GM18870 (cell line): ENCODE data around the gene TACR1.
"Not testable (repeated sequence)": the region's sequence is repeated elsewhere in the genome, so short reads cannot be mapped to it uniquely, and the experiment has no call there.

Experiments
- ATAC-seq: cut with Tn5 transposase; IDR thresholded peaks from one replicate; pipeline ENCODE4 v1.9.1; 2021; ENCODE audit warnings: moderate library complexity; ENCODE audit not compliant: unreplicated experiment

Gene TACR1

GRCh38 chr2:75147884-75148283, 51.4 kb downstream of the TACR1 start:
- not testable (repeated sequence) for ATAC-seq

GRCh38 chr2:75146606-75147332, 52.6 kb downstream of the TACR1 start:
- no peak for ATAC-seq

GRCh38 chr2:75146221-75146605, 53.1 kb downstream of the TACR1 start:
- not testable (repeated sequence) for ATAC-seq

DNA sequence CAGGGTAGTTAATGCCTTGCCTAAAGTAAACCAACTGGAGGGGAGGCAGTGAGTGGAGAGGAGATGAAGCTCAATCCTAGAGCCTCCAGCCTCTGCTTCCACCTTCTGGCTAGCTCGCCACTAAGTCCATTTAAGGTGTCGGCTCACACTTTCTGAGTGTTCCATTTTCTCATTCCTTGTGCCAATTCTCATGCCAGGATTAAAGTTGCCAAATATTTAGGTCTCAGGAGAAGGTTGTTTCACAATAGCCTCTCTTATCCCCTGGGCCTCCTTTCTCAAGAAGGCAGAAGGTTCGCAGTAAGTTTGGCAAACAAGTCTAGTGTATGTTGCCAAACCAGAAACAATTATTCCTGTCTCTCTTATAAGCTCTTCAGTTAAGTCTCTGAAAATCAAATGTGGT, 57.2 kb downstream of the TACR1 start:
- no peak for ATAC-seq

DNA sequence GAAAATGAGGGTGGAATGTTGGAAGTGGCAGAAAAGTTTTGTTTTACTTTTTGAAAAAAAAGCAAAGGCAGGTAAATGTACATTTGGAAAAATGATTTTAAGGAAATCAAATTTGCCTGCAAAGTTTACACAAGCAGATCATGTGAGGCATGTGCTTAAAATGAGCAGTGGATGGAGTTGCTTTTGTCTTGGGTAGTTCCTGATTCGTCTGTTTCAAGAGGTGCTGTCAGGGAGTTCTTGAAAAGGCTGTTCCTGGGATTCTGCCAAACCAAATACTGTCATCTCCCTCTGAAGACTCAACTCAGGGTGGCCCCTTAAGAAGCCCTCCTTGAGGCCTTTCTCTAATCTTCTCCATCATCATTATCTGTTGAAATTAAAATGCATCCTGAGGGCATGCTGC, 59.0 kb downstream of the TACR1 start:
- no peak for ATAC-seq

DNA sequence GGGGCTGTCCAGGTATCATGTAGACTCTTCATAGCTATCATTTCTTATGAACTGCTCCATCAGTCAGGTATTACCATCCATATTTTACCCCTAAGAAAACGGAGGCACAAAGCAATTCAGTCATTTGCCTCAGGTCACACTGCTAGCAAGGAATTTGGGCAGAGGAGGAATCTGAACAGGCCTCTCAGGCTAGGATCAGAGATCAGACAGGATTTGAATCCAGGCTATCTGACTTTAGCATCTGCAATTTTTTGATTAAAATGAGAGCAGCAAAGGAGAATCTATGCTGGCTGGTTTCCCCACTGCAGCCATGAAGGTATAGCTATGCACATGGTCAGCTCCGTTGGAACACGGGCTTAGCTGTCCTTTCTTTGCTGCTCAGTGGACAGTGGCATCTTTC, 60.1 kb downstream of the TACR1 start:
- ATAC-seq: no peak

DNA sequence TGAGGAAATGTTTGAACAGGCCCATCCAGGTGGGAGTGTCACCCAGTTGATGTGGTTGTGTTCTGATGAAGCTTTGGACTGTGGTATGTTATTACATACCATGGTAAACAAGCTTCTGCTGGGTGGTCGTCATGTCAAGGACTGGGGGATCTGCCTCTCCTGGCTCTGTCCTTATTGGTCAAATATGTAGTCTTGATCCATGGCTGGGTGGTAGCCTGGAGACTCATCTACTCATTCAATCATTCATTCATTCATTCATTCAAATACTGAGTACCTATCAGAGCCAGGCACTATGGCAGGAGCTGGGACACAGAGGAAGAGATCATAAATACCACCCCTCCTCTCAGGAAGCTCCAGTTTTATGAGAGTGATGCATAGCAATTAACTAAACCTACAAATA, 60.8 kb downstream of the TACR1 start:
- ATAC-seq: no peak

GRCh38 chr2:75135776-75136400, 63.4 kb downstream of the TACR1 start:
- ATAC-seq: no peak

- ATAC-seq: no peak
Measured at GRCh38 chr2:75134860-75135259, 64.5 kb downstream of the TACR1 start.

- ATAC-seq: no peak
Measured at GRCh38 chr2:75133621-75134570, 65.4 kb downstream of the TACR1 start.

DNA sequence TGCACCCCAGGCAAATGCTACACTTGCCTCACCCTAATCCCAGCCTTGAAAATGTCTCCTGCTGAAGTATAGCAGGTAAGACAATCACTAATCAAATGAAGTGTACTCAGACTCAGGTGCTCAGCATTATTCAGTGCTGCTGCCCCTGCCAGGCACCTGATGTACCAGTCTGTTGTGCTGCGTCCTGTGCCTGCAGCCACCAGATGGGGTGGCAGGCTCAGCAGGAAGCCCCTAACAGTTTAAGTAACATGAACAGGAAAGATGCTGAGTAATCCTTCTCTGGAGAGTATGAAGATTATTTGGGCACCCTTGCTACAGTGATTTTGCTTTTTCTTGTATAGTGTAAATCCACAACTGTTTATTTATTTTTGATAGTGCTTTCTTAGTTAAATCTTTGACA, 69.1 kb downstream of the TACR1 start:
- no peak for ATAC-seq

GRCh38 chr2:75123876-75124275, 75.4 kb downstream of the TACR1 start:
- ATAC-seq: no peak

DNA sequence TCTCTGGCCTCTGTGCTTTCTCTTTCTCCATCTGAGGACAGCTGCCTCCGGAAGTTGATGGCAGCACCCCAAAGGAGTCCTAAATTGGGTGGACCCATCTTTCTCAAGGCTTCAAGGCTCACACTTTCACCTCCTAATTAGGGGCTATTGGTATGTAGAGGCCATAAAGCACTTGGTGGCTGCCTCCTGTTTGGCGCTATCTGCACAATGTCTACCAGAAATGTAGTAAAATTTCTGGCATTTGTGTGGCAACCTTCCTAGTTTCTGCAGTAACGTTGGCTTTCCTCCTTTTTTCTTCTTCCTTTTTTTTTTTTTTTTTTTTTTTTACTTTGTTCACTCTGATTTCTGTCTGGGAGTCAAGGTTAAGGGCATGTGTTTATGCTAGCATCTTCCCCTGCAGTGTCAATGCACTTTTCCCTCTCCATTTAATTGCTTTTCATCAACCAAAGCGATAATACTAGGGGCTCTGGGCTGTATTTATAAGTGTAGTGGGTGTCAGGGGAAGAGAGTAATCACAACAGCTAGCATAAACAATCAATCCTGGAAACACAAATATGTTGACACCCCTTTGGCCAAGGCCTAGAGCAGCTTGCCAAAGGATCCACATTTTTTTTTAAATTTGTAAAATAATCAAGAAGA, 86.0 kb downstream of the TACR1 start:
- ATAC-seq: no peak

GRCh38 chr2:75108937-75109482, 90.3 kb downstream of the TACR1 start:
- no peak for ATAC-seq

DNA sequence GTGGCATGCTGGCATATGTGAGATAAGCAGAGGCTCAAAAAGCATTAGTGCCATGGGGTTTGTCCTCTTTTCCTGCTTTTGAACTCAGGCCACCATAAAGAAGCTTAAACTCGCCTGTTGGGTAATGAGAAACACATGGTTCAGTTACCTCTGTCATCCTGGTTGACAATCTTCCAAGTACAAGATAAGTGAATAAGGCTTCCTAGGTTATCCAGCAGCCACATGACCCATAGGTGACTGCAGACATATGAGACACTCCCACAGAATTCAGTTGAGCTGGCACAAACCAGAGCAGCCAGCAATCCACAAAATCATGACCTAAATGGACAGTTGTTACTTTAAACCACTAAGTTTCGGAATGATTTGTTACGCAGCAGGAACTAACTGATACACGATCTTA, 97.3 kb downstream of the TACR1 start:
- ATAC-seq: no peak

GRCh38 chr2:75100801-75101151, 98.5 kb downstream of the TACR1 start:
- no peak for ATAC-seq

- ATAC-seq: no peak
Measured at GRCh38 chr2:75100011-75100800, 99.1 kb downstream of the TACR1 start.

DNA sequence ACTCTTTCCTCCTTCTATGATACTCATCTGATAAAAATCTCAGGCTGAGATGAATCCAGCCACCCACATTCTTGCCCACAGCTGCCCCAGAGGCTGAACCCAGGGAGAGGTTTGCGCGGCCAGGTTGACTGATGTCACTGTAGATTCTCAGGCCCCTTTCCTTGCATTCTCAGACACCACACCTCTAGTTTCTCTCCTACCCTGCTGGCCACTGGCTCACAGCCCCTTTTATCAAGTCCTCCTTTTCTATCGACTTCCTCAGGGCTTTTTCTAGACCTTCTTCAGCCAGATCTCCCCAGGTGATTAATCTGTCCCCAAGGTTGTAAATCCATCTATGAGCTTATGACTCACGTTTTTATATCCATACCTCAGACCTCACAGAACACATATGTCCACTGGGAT, 99.8 kb downstream of the TACR1 start:
- ATAC-seq: no peak

- no peak for ATAC-seq
Measured at GRCh38 chr2:75098856-75099255, 100.5 kb downstream of the TACR1 start.

GRCh38 chr2:75097831-75098230, 101.5 kb downstream of the TACR1 start:
- ATAC-seq: no peak
